GM21390 (cell line): ENCODE data around the gene KDM5A.

Experiments used
- ATAC-seq: cut with Tn5 transposase; IDR thresholded peaks from one replicate; pipeline ENCODE4 v1.9.1; 2021; ENCODE audit not compliant: unreplicated experiment

Gene KDM5A

DNA sequence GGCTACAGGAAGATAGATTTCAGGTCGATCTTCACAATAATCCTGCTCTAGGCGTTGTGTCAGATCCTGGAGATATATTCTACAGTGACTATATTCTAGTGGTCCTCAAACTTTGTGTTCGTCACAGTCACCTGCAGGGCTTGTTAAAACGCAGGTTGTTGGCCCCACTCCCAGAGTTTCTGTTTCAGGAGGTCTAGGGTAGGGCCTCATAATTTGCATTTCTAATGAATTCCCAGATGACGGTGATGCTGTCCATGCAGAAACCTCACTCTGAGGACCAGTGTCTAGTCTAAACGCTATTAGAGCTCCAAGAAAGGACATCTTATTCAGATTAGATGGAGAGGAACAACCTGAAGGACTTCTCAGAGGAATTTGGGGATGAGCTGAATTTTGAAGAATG is 113.3 kb downstream of the KDM5A start:
- ATAC-seq, result no peak

DNA sequence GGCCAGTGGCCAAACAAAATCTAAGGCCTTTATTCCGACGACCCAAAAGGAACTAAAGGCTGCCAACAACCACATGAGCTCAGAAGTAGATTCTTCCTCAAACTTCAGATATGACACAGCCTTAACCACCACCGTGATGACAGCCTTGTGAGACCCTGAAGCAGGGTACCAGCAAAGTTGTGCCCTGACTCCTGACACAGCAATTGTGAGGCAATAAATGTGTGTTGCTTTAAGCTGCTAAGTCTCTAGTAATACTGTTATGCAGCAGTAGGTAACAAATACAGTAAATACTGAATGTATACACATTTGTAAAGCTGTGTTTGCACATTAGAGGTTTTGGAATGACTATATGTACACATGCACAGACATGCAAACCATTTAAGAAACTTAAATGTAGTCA is 115.7 kb downstream of the KDM5A start:
- no peak for ATAC-seq

GRCh38 chr12:272942-273341 is 116.2 kb downstream of the KDM5A start:
- no peak for ATAC-seq

DNA sequence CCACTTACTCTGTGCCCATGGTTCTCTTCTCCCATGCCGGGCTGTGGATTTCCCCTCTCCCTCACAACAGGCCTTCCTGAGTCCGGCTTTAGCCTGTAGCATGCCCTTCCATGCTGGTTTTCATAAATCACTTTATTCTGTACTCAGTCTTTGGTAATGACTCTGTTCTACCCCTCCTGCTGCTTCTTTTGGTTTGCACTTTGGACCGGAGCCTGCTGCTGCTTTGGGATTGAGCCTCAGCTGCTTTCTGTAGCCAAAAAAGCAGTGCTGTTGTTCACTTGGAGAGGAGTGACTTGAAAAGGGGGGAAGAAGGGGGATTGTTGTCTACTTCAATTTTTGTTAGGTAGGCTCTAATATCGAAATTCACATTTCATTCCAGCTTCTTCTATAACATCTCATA is 118.0 kb downstream of the KDM5A start:
- no peak for ATAC-seq

GRCh38 chr12:269191-269590 is 119.9 kb downstream of the KDM5A start:
- no peak for ATAC-seq

DNA sequence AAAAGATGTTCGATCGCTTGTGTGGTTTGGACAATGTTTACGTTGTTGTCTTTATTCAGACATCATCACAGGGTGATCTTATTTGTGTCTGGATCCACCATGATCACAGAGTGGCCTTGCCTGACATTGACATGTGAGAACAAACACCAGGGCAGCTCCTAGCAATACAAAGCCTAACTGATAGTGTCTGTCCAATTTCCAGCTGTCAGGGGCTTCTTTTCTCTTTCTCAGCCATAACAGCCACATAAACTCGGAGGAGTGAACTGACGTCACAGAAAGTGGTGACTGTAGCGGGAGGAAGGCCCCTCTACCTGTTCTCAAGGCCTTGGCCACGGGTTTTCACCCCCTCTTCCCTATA is 120.7 kb downstream of the KDM5A start:
- ATAC-seq, result no peak

DNA sequence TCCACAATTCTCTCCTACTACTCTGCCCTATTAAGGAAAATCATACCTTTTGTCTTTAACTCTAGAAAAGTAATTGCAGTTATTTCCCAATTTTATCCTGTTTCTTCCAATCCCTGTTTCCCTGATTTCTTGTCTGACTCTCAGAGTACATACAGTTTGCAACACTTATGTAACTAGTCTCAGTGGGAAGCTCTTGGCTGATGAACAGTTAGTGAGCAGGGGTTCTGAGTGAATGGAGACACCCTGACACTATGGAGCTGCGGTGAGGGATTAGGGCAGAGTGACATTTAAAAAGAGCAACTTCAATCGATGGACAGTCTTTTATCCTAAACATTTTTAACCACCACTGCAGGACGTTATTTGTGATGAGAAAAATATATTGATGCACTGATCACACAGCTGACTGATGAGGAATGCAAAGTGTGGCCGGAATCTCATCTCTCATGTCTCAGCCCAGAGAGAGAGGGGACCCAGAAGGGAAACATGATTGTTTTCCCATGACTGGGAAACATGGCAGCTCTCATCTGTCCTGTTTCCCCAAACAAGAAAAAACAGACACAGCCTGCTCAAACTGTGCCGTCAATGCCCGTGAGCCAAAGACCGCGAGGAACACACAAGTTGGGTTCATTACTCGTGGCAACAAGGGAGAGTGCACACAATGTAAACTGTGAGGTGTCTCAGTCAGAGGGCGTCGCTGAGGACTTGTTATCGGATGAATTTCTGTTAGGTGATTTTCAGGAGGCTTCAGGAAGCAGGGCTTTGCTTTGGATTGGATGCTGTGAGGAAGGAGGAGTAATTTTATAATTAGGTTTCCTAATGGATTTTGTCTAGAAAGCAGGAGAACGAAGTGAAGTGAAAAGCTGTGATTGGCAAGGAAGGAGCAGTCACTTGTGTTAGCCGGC is 121.3 kb downstream of the KDM5A start:
- ATAC-seq, result no peak

GRCh38 chr12:265096-265495 is 124.0 kb downstream of the KDM5A start:
- no peak for ATAC-seq

DNA sequence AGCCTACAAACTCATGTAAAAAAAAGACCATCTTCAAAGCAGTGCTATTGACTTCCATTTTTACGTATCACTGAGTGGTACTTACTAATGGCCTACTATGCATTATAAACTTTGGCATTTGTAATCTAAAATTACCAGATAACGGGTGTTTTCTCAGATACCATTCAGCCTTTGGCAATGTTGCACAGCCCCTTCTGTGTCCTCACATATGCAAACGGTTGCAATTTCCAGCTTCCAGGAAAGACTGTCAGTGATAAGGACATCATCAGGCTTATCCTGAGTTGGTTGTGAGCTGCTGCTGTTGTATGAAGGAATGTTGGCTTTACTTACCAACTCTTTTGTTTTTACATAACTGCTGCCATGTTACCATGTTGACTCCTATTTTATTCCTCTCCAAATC is 124.9 kb downstream of the KDM5A start:
- no peak for ATAC-seq

GRCh38 chr12:263574-263973 is 125.5 kb downstream of the KDM5A start:
- ATAC-seq, result no peak

- ATAC-seq, result no peak
These were observed 126.3 kb downstream of the KDM5A start, which contains the start of gene SLC6A13 for GRCh38 chr12:262817-263216. Gene SLC6A13, minus strand, starts transcription at chr12:262836. Its CDS starts 2,784 bp downstream, at chr12:260052.

- no peak for ATAC-seq
These were observed 127.0 kb downstream of the KDM5A start for GRCh38 chr12:262113-262512.

- no peak for ATAC-seq
These were observed 131.4 kb downstream of the KDM5A start for GRCh38 chr12:257521-258321.

DNA sequence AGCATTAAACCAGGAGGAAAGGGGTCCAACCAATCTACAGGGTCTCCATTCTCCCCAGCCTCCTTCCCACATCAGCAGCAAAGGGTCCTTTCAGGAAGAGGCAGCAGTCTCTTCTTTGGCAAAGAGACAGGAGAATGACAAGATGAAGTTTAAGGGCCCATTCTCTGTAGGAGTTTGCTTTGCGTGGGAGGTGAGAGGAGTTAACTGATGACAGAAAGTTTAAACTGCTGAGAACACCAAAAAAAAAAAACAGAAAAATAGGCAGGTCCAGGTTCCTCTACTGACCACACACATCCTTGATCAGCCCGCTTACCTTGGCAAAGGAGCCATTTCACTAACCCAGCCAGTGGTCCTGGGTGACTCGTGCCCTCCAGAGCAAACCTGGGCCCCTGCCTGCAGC is 132.2 kb downstream of the KDM5A start:
- ATAC-seq, result no peak

DNA sequence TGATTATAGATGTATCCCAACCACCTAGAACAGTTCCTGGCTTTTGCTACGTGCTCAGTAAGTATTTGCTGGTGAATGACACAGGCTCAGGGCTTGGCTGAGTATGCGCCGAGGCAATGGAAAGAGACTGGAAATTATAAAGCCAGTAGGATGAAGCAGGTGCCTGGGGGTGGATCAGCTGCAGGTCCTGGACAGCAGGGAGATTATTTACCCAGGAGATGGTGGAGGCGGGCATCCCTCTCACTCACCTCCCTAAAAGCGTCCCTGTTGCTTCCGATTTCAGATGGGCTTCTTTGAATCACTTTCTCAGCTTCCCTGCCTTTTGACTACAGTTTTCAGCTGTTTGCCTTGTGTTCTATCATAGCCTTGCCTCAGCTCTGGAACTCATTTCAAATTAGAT is 132.9 kb downstream of the KDM5A start:
- no peak for ATAC-seq

DNA sequence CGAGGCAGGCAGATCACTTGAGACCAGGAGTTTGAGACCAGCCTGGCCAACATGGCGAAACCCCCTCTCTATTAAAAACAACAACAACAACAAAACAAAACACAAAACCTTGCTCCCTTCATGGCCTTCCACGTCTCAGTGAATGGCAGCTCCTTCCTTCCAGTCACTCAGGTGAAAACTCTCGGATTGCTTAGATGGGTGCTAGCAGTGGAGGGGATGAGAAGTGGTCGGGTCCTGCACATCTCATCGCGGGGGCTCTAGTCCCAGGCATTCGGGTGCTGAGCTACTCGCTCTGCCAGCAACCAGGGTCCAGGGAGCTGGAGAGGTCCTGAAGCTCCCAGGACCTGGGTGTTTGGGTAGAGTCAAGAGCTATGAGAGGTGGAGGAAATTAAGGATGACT is 134.2 kb downstream of the KDM5A start:
- no peak for ATAC-seq

GRCh38 chr12:254039-254438 is 135.1 kb downstream of the KDM5A start:
- no peak for ATAC-seq

GRCh38 chr12:253116-253831 is 135.8 kb downstream of the KDM5A start:
- ATAC-seq, result no peak

DNA sequence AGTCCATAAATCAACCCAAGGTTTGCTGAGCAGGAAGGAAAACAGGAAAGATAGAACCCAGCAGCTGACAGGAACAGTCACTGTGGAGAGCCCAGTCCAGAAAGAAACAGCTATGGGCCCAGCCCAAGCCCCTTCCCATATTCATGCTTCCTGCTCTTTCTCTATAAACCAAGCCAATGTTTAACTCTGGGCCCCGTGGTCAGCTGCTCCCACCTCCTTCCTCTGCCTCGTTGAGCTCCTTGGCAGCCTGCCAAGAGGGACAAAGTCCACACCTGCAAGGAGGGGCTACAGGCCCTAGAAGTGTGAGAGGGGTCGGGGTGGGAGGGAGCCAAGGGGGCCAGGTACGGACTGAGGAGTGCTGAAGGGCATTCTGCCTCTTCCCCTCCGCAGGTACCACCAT is 136.5 kb downstream of the KDM5A start:
- no peak for ATAC-seq

DNA sequence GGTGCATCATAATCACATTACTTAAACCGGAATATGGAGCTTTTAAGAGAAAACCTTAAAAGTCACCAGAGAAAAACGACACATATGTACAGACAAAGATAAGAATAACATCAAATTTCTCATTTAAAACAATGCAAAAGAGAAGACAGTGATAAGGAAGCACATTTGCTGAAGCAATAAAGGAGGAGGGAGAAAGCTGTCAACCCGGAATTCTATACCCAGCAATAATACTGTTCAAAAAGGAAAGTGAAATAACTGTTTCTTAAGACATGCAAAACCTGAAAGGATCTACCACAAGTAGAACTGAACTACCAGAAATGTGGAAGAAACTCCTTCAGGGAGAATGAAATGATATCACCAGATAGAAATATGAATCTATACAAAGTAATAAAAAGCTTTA is 141.8 kb downstream of the KDM5A start:
- ATAC-seq, result no peak

- no peak for ATAC-seq
These were observed 145.7 kb downstream of the KDM5A start for GRCh38 chr12:243381-243780.

DNA sequence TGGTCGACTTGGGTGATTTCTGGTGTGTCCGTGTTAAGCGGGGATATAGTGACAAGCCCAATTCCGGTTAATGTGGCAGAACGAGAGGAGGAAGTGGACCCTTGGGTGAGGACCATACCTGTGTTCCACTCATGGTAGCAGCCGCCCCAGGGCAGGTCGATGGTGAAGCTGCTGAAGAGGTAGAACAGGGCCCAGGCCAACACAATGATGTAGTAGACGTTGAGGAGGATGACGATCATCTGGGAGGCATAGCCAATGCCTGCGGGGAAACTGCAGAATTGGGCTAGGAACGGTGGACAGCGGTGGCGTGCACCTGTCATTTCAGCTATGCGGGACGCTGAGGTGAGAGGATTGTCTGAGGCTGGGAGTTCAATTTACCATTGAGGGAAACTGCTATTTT is 146.6 kb downstream of the KDM5A start:
- no peak for ATAC-seq
